ENCODE data around the gene EPS8L1.

The EPS8L1 gene

DNA sequence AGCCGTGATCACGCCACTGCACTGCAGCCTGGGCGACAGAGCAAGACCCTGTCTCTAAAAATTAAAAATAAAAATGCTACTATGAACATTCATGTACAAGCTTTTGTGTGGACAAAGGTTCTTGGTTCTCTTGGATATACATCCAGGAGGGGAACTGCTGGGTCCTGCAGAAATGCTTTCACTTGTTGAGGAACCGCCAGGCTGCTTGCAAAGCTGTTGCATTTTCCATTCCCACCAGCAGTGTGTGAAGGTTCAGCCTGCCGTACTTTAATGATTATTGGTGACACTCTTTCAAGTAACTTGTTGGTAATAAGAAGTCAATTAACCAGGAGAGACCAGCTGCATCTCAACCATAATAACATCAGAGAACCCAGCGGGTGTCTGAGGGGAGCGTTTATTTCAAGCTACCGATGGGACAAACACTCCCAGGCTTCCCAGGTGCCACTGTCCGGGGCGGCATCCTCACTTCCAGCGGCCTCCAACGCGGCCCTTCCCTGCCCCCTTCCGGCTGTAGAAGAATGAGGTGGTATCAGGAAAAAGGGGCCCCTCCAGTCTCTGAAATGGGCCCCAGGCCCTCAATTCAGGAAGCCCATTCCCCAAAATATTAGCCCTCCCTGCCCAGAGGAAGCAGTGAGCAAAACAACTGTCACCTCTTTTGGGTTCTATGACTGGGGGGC is 56.9 kb downstream of the EPS8L1 start:
- CTCF ChIA-PET = interaction anchor here (1.1 to 3.0 kb wide), 4 partner anchors 8 to 372 kb away, joined by 4 to 18 read pairs (median 4); no protein-coding TSS in a partner anchor
- POLR2A ChIA-PET = interaction anchor here (0.9 kb wide), 1 partner anchor 275 kb away, joined by 4 read pairs; the partner anchor contains the start of gene UBE2S

DNA sequence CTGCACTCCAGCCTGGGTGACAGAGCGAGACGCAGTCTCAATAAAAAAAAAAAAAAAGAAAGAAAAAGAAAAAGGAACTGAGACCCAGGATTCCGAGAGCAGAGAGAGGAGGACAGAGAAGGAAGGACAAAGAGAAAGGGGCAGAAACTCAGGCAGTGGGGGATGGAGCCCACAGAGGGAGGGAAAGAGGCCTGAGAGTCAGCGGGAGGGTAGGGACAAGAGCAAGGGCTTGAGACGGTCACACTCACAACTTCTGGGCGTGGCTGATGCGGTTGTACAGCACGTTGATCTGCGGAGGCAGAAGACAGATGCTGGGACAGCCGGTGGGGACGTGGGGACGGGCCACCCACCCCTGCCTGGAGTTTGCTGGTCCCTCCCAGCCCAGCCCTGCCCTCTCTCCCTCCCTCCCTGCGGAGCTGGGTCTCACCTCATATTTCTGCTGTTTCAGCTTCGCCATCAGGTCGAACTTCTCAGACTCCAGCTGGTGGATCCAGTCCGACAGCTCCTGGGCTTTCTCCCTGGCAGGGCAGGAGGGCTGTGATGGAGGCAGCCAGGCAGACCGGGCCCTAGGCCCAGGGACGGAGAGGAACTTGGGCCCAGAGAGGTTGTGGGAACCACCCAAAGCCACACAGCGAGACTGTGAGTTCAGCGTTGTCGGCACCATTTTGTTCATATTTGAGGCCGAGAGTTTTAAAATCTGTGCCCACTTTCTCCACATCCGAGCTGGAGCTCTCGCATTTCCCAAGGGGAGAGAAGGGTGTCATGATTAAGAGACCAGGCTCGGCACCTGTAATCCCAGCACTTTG is 58.2 kb downstream of the EPS8L1 start:
- no peak for DNase-seq (ENCODE audit: low read depth, low spot score)
- CTCF ChIA-PET = interaction anchor here (1.1 to 3.0 kb wide), 3 partner anchors 7 to 285 kb away, joined by 3 to 18 read pairs (median 15); no protein-coding TSS in a partner anchor
- TF ChIP-seq, protein P1, sequence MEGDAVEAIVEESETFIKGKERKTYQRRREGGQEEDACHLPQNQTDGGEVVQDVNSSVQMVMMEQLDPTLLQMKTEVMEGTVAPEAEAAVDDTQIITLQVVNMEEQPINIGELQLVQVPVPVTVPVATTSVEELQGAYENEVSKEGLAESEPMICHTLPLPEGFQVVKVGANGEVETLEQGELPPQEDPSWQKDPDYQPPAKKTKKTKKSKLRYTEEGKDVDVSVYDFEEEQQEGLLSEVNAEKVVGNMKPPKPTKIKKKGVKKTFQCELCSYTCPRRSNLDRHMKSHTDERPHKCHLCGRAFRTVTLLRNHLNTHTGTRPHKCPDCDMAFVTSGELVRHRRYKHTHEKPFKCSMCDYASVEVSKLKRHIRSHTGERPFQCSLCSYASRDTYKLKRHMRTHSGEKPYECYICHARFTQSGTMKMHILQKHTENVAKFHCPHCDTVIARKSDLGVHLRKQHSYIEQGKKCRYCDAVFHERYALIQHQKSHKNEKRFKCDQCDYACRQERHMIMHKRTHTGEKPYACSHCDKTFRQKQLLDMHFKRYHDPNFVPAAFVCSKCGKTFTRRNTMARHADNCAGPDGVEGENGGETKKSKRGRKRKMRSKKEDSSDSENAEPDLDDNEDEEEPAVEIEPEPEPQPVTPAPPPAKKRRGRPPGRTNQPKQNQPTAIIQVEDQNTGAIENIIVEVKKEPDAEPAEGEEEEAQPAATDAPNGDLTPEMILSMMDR (IDR thresholded peaks at IDR 0.05; ENCODE audit: insufficient read depth, low read length, missing control alignments) = no peak
- H3K4me3 ChIP-seq (ENCODE audit: low read depth, low read length) = no peak overlapping the region
- POLR2A ChIA-PET = no interaction called here

More for the DNA sequence above, 56.9 kb downstream of the EPS8L1 start:
- TF ChIP-seq, protein P1 (IDR thresholded peaks at IDR 0.05; ENCODE audit: insufficient read depth, low read length, missing control alignments) = no peak
- no peak for DNase-seq (ENCODE audit: low read depth, low spot score)
- no peak overlapping the region for H3K4me3 ChIP-seq (ENCODE audit: low read depth, low read length)

DNA sequence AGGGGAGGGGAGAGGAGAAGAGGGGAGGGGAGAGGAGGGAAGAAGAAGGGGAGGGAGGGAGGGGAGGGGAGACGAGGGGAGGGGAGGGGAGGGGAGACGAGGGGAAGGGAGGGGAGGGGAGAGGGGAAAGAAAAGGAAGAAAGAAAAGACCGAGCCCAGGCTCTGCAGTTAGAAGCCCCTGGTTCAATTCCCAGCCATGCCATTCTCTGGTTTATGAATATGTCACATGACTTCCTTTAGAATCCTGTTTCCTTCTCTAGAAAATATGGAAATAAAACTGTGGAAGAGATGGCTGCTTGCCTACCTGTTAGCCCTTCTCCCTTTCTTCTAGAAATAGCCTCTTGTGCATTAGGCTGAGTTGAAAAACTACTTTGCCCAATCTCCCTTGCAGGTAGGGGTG is 59.1 kb downstream of the EPS8L1 start:
- ChIA-PET POLR2A (no interaction called here), CTCF (interaction anchor here (0.6 to 2.8 kb wide), 5 partner anchors 46 to 645 kb away, joined by 3 to 15 read pairs (median 3); no protein-coding TSS in a partner anchor)
- TF ChIP-seq, protein P1 (IDR thresholded peaks at IDR 0.05; ENCODE audit: insufficient read depth, low read length, missing control alignments) = no peak
- no peak overlapping the region for H3K4me3 ChIP-seq (ENCODE audit: low read depth, low read length)
- DNase-seq (ENCODE audit: low read depth, low spot score) = no peak

DNA sequence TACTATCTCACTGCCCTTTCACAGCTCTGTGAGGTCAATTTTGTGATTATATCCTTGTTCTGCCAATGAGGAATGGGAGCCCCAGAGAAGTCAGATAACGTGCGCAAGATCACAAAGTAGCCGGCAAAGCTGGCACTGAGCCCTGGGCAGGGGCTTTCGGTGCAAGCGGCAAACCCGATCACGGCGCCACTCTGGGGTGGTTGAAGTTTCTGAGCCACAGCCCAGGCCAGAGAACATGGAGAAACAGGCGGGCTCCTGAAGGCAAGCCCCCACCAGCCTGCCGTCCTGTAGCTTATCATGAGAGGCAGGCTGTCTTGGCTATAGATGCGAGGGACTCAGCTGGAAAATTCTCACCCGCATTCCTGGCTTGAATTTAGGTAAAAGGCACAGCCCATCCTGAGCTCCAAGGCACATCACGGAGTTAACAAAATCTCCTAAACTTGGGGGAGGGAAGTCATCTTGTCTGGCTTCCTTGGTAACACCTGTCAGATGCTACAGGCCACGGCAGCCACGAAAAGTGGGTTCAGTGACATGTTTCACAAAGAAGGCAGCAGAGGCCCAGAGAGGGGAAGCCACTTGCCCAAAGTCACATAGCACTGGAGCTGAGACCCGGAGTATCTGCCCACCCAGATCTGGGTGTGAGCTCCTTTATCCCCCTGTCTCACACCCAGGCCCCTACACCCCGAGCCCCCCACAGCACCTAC is 60.9 kb downstream of the EPS8L1 start:
- no peak overlapping the region for H3K4me3 ChIP-seq (ENCODE audit: low read depth, low read length)
- ChIA-PET POLR2A (no interaction called here), CTCF (interaction anchor here (0.9 to 2.8 kb wide), 9 partner anchors 10 to 368 kb away, joined by 3 to 15 read pairs (median 4); no protein-coding TSS in a partner anchor)
- DNase-seq (ENCODE audit: low read depth, low spot score) = no peak
- TF ChIP-seq, protein P1 (IDR thresholded peaks at IDR 0.05; ENCODE audit: insufficient read depth, low read length, missing control alignments) = no peak

All from AG04449 (cell line).